GM13977 (cell line): ENCODE measurements around the gene NDC1.

Experiments used
- DNase-seq: peaks from one replicate; pipeline ENCODE4 v3.0.0; 2012; ENCODE audit warnings: low spot score
- CTCF ChIP-seq: IDR thresholded peaks from 2 replicates; pipeline ENCODE4 v1.5.1; 2012; ENCODE audit warnings: mild to moderate bottlenecking, control low read depth; ENCODE audit not compliant: insufficient read depth; ENCODE audit errors: extremely low read depth, missing control alignments
- in situ Hi-C: fragments of 300-500 bp; cut with MboI; formaldehyde crosslinking; loops from one replicate; pipeline ENCODE4 v1.12.0; 2022; ENCODE audit warnings: low sequenced_read_pairs, low pct_unique_long_range_greater_than_20kb, mixed read lengths, inconsistent platforms; ENCODE audit not compliant: unreplicated experiment

The NDC1 gene

DNA sequence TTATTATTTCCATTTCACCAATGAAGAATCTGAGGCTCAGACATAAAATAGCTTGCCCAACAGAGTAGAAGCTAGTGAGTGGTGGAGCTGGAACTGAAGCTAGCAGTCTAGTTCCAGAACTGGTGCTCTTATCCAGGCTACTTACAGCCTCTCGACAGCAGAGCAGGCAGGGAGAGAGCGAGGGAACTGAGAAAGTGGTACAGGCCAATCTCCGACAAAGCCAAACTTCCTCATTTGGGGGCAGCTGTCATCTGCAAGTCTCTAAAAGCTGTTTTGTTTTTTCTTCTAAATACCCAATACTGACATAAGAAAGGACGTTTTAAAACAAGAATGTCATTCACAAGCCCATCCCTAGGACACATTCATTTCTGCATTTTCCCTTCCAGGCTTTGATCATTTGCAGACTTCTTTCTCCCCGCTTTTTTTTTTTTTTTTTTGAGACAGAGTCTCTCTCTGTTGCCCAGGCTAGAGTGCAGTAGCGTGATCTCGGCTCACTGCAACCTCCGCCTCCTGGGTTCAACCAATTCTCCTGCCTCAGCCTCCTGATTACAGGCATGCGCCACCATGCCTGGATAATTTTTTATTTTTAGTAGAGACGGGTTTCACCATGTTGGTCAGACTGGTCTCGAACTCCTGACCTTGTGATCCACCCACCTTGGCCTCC is 31.5 kb upstream of the NDC1 start:
- TF ChIP-seq CTCF = no peak
- no peak for DNase-seq
- in situ Hi-C loops = no loop called here

GRCh38 chr1:53868565-53868964 is 30.5 kb upstream of the NDC1 start:
- in situ Hi-C loops = no loop called here
- TF ChIP-seq CTCF = no peak
- no peak for DNase-seq

DNA sequence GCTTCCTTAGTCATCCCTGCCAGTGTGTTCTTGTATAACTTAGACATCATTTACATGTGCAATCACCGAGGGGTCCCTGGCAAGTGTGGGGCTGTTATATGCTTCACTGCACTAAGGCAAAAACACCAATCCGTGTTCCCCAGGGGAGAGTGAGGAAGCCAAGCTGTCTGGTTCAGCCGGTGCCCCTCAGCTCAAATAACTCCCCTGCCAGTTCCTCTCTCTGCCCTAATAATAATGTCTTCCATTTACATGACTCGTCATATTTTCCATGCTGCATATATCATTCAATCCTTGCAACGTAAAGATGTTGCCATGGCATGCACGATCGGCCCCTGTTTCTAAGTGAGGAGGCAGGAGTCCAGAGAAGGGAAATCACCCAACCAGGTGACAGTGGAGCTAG is 24.4 kb upstream of the NDC1 start:
- no peak for TF ChIP-seq CTCF
- peak; percentile 16 for DNase-seq
- in situ Hi-C loops = no loop called here

DNA sequence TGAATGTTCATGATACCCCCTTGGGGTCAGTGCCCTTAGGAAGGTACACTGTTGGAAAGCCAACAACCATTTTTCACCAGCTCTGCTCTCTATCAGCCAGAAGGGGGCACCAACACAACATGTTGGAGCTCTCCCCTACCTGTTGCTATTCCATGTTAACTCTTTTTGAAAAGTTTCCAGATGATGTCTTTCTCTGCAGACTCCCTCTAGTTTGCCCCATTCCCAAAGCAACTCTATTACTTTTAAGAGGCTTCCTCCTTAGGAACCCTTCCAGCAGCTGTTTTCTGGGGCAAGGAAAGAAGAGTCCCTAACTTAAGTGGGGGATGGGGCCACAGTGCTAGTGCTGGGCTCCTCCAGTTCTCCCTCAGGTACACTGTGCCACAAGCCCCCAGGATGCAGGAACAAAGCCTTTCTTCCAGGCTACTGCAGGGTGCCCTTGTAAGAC is 22.9 kb upstream of the NDC1 start:
- TF ChIP-seq CTCF = peak; percentile 86
- in situ Hi-C loops = no loop called here
- peak; percentile 62 for DNase-seq

- in situ Hi-C loops = loop anchor here (10.0 kb wide), 1 partner anchor 113 kb away; no protein-coding TSS in a partner anchor
- no peak for TF ChIP-seq CTCF
- DNase-seq = no peak
These were observed 13.6 kb upstream of the NDC1 start for GRCh38 chr1:53851571-53852285.

GRCh38 chr1:53850082-53850673 is 12.1 kb upstream of the NDC1 start:
- in situ Hi-C loops = loop anchor here (10.0 kb wide), 1 partner anchor 115 kb away; no protein-coding TSS in a partner anchor

More at GRCh38 chr1:53850082-53850673, 12.1 kb upstream of the NDC1 start:
- TF ChIP-seq CTCF = no peak
- no peak for DNase-seq
